Activated CD8-positive, alpha-beta memory T cell treated with anti-CD3 and anti-CD28 coated beads, Interleukin-2, amount 50 U/mL, for 1 hour (primary cell): ENCODE measurements around the gene NTN3.
"Not testable (repeated sequence)": the region's sequence is repeated elsewhere in the genome, so short reads cannot be mapped to it uniquely, and the experiment has no call there.

ENCODE experiments used
- DNase-seq: peaks from one replicate; pipeline ENCODE4 v3.0.0-alpha.2; 2020; ENCODE audit errors: extremely low read depth

The NTN3 gene

DNA sequence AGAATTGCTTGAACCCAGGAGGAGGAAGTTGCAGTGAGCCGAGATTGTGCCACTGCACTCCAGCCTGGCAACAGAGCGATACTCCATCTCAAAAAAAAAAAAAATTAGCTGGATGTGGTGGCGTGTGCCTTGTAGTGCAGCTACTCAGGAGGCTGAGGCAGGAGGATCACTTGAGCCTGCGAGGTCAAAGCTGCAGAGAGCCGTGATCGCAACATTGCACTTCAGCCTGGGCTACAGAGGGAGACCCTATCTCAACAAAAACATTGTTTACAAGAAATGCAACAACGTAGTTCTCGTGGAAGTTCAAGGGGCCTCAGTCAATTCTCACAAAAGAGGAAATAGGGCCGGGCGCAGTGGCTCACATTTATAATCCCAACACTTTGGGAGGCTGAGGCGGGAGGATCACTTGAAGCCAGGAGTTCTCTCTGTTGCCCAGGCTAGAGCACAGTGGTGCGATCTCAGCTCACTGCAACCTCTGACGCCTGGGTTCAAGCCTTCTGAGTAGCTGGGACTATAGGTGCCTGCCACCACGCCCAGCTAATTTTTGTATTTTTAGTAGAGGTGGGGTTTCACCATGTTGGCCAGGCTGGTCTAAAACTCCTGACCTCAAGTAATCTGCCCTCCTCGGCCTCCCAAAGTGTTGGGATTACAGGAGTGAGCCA lies 29.8 kb upstream of the NTN3 start:
- not testable (repeated sequence) for DNase-seq

DNA sequence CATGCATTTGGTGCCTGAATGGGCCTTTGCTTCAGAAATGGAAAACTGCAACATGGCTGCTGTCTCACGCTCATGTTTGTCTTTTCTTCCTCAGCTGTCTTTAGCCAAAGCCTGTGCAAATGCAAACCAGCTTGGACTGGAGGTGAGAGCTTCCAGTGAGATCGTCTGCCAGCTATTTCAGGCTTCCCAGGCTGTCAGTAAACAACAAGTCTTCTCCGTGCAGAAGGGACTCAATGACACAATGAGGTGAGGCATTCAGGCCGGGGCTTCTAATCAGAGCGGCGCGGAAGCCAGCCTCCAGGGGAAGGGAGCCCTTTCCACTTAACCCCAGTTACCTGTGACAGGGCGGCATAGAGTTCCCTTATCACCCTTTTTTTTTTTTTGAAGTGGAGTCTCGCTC lies 27.5 kb upstream of the NTN3 start:
- DNase-seq: no peak

DNA sequence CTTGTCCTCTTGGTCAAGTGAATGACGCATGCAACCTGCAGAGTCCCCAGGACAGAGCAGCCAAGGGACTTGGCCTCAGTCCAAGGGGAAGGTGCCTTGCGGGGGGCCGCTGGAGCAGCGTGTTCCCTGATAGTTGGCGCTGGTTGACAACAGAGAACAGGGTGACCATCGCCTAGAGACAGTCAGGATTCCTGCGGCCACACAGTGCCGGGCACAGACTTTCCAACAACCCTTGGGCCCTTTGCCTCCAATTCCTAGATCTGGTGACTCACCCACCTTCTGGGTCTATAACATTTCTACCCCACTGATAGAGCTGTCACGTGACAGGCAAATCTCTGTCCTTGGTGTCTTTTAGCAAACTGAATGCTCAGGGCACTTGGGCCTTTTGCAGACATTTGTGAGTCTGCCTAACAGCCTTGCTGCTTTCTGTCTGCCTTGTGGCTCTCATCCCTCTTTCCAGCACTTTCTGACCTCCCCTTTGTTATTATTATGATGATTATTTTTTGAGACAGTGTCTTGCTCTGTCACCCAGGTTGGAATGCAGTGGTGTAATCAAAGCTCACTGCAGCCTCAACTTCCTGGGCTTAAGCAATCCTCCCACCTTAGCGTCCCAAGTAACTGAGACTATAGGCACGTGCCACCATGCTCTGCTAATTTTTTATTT lies 23.0 kb upstream of the NTN3 start:
- DNase-seq: no peak

DNA sequence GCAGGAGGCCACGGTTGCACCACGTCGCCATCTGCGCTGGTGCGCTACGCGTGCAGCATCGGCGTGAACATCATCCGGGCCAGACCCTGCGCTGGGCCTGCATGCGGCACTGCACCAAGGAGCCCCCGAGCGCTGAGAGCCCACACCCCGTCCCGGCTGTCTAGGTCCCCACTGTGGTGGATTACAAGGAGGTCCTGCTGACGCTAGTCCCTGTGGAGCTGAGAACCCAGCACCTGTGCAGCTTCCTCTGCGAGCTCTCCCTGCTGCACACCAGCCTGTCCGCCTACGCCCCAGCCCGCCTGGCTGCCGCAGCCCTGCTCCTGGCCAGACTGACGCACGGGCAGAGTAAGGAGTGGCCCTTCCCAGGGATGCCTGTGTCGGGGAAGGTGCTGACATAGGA lies 22.0 kb upstream of the NTN3 start:
- no peak for DNase-seq

DNA sequence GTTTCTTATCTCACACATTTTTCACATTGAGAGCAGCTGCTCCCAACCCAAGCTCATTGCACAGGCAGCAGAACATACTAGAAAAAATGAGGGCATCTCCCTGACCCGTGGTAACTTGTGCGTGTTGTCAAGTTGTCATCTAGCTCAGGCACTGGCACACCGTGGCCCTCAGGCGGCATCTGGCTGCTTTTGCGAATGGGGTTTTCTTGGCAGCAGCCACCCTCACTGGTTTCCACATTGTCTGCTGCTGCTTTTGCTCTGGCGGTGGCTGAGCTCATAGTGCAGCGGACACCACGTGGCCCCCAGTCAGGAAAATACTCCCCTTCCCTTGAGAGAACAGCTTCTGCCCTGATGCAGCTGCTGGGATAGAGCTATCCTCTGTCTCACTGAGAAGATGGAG lies 20.6 kb upstream of the NTN3 start:
- DNase-seq: no peak

DNA sequence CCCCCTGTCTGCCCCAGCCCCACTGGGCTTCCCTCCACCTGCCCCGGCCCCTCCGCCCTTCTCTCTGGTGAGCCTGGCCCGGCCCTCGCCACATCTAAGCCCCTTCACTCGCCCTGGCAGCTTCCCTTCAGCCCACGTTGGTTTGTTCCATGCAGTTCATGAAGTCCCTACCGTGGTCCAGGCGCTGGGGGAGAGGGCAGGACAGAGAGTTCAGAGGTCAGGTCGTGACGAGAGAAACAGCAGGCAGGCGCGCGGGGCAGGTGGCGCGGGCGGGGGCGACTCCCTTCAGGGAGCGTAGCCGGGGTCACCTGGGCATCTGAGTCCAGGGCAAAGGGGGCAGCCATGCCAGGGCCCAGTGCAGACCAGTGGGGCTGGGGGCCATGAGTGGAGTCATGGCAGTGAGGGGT lies 20.1 kb upstream of the NTN3 start:
- DNase-seq: no peak

DNA sequence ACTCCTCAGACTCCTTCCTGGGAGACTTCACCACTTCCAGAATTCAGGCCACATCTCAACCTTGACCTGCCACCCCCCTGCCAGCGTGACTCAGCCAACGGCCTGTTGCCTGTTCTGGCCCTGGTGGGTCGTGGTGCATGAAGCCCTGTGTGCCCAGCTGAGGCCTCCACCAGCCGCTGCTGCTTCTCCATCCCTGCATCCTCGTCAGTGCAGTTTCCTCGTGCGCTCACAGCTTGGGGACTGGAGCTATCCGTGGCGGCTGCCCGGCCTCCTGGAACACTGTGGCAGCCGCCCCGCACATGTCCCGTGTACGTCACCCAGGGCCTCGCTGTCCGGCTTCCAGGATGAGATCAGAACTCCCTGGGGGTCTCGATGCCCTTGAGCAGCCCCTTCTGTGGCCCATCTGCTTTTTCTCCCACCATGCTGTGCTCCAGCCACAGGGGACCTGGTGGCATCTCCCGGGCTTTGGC lies 19.2 kb upstream of the NTN3 start:
- DNase-seq: no peak

DNA sequence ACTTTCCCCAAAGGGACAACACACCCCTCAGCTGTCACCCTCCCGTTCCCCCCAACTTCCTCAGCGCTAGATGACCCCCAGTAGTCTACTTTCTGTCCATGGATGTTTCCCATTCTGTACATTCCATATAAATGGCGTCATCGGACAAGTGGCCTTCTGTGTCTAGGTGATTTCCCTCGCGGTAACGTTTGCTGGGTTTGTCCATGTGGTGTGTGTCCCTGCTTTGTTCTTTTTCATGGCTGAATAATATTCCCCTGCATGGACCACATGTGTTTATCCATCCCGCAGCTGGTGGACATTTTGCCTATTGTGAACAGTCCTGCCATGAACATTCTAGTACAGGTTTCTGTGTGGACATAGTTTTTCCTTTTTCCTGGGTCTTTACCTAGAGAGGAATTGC lies 18.4 kb upstream of the NTN3 start:
- no peak for DNase-seq

DNA sequence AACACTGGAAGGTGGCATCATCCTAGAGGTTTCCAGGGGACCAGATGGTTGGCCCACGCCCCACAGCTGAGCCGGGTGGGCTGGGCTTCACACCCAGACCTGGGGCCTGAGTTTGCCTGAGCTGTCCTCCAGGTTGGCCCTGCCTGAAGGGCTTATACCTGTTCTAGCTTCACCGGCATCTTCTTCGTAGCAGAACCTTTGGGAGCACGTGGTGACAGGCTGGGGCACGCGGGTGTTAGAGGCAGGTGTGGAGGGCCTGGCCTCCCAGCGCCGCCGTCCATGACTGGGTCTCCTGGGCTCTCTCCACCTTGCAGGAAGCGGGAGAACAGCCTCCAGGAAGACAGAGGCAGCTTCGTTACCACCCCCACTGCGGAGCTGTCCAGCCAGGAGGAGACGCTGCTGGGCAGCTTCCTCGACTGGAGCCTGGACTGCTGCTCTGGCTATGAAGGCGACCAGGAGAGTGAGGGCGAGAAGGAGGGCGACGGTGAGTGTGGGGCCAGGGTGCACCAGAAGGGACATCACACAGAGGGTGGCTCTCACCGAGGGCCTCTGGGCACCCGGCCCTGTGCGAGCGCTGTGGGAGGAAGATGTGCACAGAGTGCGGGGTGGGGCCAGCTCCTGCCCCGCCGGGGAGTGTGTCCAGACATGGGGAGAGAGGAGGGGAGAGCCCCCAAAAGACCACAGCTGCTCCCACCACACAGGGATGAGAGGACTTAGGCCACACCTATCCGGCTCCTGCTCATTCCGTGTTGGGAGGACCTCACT lies 15.8 kb upstream of the NTN3 start:
- no peak for DNase-seq

DNA sequence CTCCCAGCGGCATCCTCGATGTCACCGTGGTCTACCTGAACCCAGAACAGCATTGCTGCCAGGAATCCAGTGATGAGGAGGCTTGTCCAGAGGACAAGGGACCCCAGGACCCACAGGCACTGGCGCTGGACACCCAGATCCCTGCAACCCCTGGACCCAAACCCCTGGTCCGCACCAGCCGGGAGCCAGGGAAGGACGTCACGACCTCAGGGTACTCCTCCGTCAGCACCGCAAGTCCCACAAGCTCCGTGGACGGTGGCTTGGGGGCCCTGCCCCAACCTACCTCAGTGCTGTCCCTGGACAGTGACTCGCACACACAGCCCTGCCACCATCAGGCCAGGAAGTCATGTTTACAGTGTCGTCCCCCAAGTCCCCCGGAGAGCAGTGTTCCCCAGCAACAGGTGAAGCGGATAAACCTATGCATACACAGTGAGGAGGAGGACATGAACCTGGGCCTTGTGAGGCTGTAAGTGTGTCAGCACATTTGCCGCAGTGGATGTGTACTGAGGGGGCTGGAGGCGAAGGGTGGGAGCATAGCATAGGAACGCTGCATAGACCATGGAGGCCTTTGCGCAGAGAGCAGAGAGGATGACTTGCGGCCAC lies 14.4 kb upstream of the NTN3 start:
- no peak for DNase-seq

DNA sequence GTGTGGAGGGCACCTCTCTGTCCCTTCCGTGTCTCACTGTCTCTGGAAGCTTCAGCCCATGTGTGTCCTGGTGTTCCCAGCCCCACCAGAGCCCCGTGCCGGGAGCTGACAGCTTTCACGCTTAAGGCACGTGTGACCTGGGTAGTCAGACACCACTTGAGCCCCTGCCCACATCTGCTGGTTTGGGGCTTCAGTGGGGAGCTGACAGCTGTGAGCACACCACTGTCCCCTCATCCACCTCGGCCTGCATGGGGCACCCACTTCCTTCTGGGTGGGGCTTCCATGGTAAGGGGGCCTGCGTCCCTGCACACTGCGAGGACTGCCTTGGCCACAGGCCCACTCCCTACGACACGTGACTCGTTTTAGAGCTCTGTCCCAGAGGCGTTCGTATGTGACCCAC lies 13.8 kb upstream of the NTN3 start:
- DNase-seq: no peak

DNA sequence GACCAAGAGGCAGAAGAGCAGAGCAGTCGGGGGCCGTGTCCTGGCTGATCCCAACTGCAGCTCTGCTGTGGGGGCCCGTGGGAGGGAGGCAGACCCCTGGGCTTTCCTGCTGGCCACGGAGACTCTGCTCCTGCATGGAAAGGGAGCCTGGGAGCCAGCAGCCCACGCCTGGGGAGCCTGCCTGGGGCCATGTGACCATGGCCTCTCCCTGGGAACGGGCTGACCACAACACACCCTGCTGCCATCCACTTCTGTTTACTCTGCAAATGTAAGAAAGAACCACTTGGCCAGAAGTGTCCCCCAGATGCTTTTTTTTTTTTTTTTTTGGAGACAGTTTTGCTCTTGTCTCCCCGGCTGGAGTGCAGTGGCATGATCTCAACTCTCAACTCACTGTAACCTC lies 13.2 kb upstream of the NTN3 start:
- no peak for DNase-seq

DNA sequence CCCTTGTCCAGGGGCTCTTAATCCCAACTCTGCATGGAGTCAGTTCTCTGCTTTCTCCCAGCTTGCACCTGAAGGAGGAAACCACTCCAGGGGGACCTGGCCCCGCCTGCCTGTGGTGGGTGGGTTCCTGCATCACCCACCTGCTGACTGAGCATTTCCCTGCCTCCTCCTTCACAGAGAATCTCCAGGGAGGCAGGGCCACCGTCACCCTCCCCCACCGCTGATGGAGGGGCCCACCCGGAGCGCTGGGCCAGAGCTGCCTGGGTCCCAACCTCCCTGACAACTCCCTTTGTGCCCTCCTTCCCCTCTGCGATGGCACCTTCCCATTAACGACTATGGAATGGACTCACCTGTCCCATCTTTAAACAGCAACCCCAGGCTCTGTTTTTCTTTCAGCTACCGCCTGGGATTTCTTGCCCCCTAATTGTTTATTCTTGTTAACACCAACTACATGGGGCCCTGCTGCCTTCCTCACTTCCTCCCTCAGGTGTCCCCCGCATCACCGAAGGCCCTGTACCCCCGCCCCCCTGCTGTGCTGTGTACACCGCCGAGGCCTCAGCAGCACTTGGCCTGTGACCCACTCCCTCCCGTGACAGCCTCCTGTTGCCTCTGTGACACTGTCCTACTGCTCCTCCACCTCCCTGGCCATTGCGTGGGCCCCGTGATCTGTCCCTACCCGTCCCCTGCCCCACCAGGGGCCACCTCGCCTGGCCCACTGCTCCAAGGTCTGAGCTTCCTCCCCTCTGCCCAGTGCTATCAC lies 12.0 kb upstream of the NTN3 start:
- DNase-seq: no peak

DNA sequence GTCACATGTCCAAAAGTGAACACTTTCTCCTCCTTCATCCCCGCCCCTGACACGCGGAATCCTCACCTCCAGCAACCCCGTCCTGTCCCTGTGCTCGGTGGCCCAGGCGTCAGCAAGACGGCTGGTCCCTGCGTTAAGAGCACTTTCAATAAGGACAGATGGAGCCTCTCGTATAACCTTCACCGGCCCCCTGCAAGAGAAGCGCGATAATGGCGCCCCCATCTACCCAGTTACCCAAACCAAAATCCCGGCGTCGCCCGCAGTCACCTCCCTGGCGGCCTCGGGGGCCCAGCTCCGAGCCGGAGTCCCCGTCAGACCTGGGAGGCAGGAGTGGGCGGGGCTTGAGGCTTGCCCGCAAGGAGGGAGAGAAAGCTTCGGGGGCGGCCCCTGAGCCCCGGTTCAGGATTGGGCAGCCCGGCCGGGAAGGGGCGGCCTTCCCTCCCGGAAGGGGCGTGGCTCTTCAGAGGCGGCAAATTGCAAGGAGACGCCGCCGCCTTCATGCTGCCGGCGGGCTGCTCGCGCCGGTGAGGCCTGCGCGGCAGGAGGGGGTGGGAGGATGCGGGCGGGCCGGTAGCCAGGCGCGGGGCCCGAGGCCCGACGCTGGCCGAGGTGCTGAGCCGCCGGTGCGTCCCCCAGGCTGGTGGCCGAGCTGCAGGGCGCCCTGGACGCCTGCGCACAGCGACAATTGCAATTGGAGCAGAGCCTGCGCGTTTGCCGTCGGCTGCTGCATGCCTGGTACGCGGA lies 11.3 kb upstream of the NTN3 start, which contains the start of gene TEDC2:
TSS of gene TEDC2 (plus strand) at position 463 of the 744 bp plus-strand sequence. CDS start at position 499, 36 bp downstream.
- peak; percentile 93 for DNase-seq

DNA sequence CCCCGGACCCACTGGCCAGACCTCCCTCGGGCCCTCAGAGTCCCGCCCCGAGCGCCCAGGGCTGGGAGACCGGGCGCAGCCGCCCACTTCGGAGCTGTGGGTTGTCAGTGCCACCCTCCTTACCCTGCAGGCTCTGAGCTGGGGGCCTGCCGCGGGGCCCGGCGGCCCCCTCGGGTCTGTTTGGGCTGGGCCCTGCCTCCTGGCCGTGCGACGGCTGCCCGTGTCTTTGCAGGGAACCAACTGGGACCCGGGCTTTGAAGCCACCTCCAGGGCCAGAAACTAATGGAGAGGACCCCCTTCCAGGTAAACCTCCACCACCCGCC lies 10.7 kb upstream of the NTN3 start:
- DNase-seq: no peak

DNA sequence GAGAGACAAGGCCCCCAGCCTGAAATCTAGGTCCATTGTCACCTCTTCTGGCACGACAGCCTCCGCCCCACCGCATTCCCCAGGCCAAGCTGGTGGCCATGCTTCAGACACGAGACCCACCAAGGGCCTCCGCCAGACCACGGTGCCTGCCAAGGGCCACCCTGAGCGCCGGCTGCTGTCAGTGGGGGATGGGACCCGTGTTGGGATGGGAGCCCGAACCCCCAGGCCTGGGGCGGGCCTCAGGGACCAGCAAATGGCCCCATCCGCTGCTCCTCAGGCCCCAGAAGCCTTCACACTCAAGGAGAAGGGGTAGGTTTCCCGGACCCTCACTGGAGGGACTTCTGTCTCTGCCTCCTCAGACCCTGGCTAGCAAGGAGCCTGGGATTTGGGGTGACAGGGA lies 10.2 kb upstream of the NTN3 start:
- no peak for DNase-seq

DNA sequence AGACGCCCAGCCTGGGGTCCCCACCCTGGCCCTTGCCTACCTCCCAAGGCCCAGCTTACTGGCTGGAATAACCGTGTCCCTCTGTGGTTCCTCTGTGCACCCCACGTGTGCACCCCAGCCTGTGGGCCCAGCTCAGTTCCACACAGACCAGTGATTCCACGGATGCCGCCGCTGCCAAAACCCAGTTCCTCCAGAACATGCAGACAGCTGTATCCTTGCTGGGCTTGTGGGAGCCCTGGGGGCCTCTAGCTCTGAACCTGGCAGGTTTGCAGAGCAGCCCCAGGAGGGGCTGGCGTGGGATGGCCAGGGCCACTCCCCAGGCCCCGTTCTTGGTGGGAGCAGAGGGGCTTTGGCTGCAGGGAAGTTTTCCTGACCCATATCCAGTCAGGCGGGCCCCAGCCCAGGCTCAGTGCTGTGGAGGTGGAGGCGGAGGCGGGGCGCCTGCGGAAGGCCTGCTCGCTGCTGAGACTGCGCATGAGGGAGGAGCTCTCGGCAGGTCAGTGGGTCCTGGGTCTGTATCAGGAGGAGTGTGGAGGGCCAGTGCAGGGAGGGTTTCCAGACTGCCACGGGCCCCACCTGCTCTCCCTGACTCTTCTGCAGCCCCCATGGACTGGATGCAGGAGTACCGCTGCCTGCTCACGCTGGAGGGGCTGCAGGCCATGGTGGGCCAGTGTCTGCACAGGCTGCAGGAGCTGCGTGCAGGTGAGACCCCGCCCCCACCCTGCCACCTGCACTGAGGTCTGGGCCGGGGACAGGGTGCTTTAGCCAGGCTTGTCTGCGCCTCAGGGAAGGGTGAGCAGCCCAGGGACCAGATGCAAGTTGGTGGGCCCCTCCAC lies 8.8 kb upstream of the NTN3 start:
- DNase-seq: no peak

DNA sequence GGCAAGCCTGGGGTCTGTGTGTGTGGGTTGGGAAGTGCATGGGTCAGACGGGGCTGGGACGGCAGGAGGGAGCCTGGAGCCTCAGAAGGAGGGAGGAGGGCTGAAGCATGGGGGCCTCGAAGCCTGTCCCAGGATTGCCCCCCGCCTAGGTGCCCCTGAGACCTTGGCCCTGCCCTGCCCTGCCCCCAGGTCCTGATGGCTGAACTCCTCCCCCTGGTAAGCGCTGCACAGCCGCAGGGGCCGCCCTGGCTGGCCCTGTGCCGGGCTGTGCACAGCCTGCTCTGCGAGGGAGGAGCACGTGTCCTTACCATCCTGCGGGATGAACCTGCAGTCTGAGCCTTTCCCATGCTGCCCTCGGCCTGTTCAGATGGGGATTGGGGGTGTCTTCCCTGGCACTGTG lies 6.8 kb upstream of the NTN3 start:
- DNase-seq: no peak

DNA sequence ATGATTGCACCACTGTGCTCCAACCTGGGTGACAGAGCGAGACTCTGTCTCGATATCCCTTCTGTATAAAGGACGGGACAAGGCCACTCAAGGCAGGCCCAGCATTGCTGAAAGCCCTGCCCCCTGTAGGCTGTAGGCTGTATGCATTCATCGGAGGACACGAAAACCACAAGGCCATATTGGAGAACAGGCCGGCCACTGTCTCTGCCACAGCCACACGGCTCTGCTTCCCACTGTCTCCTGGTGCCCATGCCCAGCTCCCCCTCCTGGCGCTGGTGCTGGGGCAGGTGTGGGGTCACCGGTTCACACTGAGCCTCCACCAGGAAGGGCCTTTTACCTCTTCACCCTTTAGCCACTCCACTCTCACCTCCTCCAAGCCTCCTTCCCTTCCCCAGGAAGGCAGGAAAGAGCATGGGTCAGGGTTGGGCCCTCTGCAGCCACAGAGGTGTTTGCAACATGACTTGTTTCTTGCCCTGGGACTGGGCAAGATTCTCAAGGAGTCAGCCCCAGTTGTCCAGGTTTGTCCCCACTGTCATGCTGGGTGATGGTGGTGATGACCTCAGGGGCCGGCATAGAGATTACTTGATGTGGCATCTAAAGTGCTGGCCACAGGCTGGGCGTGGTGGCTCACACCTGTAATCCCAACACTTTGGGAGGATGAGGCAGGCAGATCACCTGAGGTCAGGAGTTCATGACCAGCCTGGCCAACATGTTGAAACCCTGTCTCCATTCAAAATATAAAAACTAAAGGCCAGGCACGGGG lies 5.3 kb upstream of the NTN3 start:
- no peak for DNase-seq
